Pancreas (tissue), 10 donors: ENCODE measurements around the gene ZNF391. TPM values are rescaled to one million over a fixed set of nuclear protein-coding genes. Genes with fewer than 3 reads are reported as not detected.
"Not testable (repeated sequence)": the region's sequence is repeated elsewhere in the genome, so short reads cannot be mapped to it uniquely, and the experiment has no call there.

Experiments used
- ATAC-seq, 4 donors: fragments of 200-7000 bp; cut with Tn5 transposase; one replicate each; pipeline versions ENCODE4 v1.8.0 to v1.9.1; 2020; ENCODE audit warnings: mild to moderate bottlenecking in 4 of 4, moderate library complexity in 4 of 4
- DNase-seq, 6 donors: peaks; one replicate each; pipeline ENCODE4 v3.0.0-alpha.2; 2020
- FAIRE-seq: peaks from 2 replicates; lab custom pipeline; 2012; peaks lifted over from hg19 to GRCh38; lab: Jason Lieb, UNC
- H3K27ac ChIP-seq, 4 donors: fragments of 200-600 bp; sonication (generic); 1 replicate in 3 of 4; 2 replicates in 1 of 4; pipeline versions ENCODE4 v1.5.0 to v1.8.0; 2020
- H3K27me3 ChIP-seq, 4 donors: fragments of 200-600 bp; one replicate each; pipeline ENCODE4 v1.8.0; 2021
- H3K36me3 ChIP-seq, 3 donors: fragments of 200-600 bp; sonication (generic) in 1 of 3; one replicate each; pipeline versions ENCODE4 v1.5.0 to v1.8.0; 2020 to 2021
- H3K4me1 ChIP-seq, 3 donors: fragments of 200-600 bp; one replicate each; pipeline ENCODE4 v1.8.0; 2021
- H3K4me3 ChIP-seq, 4 donors: fragments of 200-600 bp; sonication (generic) in 2 of 4; one replicate each; pipeline versions ENCODE4 v1.5.0 to v1.8.0; 2020 to 2021
- H3K9me3 ChIP-seq, 4 donors: fragments of 200-600 bp; one replicate each; pipeline ENCODE4 v1.8.0; 2021
- WGBS, 2 donors: extraction: QIAGEN DNeasy Blood & Tissue Kit; methylation state at CpG; one replicate each; pipeline ENCODE4 v1.1.7; 2013; 5-methylcytosine and 5-hydroxymethylcytosine counted together
- intact Hi-C, 3 donors: fragments of 100-400 bp; cut with DNase I; formaldehyde crosslinking; loops; one replicate each; pipeline versions ENCODE4 v1.11.1 to v1.14.2; 2022
- polyA plus RNA-seq, 2 donors: library from polyadenylated mRNA; stranded (reverse); fragments of 200-250 nt; gene quantifications; one replicate each; pipeline ENCODE4 v1.2.3, GENCODE V29; 2013
- total RNA-seq, 6 donors: library from RNA; stranded (reverse); fragmentation: NEBNext Ultra II Directional in 4 of 6; extraction: Animal tissue kit (Norgen Biotek cat#: 25700) in 4 of 6; gene quantifications; one replicate each; pipeline versions ENCODE4 v1.2.1 to v1.2.4, GENCODE V29; 2021 to 2023
- TF ChIP-seq, protein P1 (sequence below), 4 donors: fragments of 200-600 bp; sonication (generic) in 3 of 4; IDR thresholded peaks; one replicate each; pipeline versions ENCODE4 v1.5.0 to v1.8.0; 2021; ENCODE audit warnings: antibody characterized with exemption in 4 of 4
- donor health status: healthy with polysubstance abuse.
- donor health status: DM: no; HTN: no; CAD: no; lungs with moderate emphysema.
- donor health status: DM: no; HTN: no; CAD: no.
- donor health status: control.
- donor health status: control.
- donor health status: Bipolar disorder and iron deficiency.
- donor health status: DM: yes; HTN: yes; CAD: no.
- donor health status: DM: no; HTN: no; CAD: no.
- donor health status: DM: no; HTN: no; CAD: no.
- donor health status: DM: yes; HTN: yes; CAD: no.

Gene ZNF391
- total and polyA plus RNA-seq, 8 donors = 1.2 to 3.7 (median 2.1) TPM

DNA sequence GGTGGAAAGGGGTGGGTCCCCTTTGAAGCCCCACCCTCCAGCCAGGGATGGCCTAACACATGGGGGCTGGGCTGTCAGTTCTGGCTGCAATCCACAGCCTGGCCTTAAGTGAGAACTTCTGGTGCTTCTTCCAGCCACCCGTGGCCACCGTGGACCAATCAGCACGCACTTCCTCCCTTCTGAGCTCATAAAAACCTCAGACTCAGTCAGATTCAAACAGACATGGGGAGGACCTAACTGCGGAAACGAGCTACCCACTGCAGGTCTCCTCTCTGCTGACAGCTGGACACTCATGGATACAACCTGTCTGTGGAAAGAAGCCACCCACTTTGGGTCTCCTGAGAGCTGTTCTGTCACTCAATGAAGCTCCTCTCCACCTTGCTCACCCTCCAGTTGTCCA lies 20.4 kb upstream of the ZNF391 start:
- H3K4me3 ChIP-seq = no peak overlapping the region
- WGBS, 2 donors = 94 to 97% methylated on average over 5 of the region's 5 CpGs
- TF ChIP-seq, protein P1, sequence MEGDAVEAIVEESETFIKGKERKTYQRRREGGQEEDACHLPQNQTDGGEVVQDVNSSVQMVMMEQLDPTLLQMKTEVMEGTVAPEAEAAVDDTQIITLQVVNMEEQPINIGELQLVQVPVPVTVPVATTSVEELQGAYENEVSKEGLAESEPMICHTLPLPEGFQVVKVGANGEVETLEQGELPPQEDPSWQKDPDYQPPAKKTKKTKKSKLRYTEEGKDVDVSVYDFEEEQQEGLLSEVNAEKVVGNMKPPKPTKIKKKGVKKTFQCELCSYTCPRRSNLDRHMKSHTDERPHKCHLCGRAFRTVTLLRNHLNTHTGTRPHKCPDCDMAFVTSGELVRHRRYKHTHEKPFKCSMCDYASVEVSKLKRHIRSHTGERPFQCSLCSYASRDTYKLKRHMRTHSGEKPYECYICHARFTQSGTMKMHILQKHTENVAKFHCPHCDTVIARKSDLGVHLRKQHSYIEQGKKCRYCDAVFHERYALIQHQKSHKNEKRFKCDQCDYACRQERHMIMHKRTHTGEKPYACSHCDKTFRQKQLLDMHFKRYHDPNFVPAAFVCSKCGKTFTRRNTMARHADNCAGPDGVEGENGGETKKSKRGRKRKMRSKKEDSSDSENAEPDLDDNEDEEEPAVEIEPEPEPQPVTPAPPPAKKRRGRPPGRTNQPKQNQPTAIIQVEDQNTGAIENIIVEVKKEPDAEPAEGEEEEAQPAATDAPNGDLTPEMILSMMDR (IDR thresholded peaks at IDR 0.05) = no peak
- FAIRE-seq (no peak), ATAC-seq (no peak), DNase-seq (no peak)
- no peaks in the 10 kb centered on the region for H3K36me3 ChIP-seq
- no peaks in the 10 kb centered on the region for H3K4me1 ChIP-seq
- intact Hi-C loops = no loop called here
- H3K27ac ChIP-seq = no peak overlapping the region
- no peaks in the 10 kb centered on the region for H3K9me3 ChIP-seq
- H3K27me3 ChIP-seq = no peaks in the 10 kb centered on the region

DNA sequence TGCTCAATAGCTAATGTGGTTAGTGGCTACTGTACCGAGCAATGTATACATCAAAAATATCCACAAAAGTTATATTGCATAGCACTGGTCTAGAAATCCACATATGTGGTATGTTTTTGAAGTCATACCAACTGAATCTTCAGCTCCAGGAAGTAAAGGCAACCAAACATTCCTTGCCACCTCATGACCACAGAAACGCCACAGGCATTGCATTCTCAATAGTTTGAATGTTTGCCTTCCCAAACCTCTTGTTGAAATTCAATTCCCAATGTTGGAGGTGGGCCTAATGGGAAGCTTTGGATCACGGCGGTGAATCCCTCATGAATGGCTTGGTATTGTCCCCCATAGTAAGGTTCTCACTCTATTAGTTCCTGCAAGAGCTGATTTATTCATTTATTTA lies 18.2 kb upstream of the ZNF391 start:
- H3K4me1 ChIP-seq = peaks cover 0 to 4% (median 0%) of the 10 kb centered on the region in 3 donors
- intact Hi-C loops = no loop called here
- H3K9me3 ChIP-seq = no peaks in the 10 kb centered on the region
- DNase-seq (no peak), ATAC-seq (no peak), FAIRE-seq (no peak)
- 95 to 96% methylated on average over 4 of the region's 4 CpGs for WGBS, 2 donors
- TF ChIP-seq, protein P1 (IDR thresholded peaks at IDR 0.05) = no peak
- H3K27ac ChIP-seq = no peak overlapping the region
- H3K36me3 ChIP-seq = no peaks in the 10 kb centered on the region
- H3K4me3 ChIP-seq = no peak overlapping the region
- no peaks in the 10 kb centered on the region for H3K27me3 ChIP-seq

DNA sequence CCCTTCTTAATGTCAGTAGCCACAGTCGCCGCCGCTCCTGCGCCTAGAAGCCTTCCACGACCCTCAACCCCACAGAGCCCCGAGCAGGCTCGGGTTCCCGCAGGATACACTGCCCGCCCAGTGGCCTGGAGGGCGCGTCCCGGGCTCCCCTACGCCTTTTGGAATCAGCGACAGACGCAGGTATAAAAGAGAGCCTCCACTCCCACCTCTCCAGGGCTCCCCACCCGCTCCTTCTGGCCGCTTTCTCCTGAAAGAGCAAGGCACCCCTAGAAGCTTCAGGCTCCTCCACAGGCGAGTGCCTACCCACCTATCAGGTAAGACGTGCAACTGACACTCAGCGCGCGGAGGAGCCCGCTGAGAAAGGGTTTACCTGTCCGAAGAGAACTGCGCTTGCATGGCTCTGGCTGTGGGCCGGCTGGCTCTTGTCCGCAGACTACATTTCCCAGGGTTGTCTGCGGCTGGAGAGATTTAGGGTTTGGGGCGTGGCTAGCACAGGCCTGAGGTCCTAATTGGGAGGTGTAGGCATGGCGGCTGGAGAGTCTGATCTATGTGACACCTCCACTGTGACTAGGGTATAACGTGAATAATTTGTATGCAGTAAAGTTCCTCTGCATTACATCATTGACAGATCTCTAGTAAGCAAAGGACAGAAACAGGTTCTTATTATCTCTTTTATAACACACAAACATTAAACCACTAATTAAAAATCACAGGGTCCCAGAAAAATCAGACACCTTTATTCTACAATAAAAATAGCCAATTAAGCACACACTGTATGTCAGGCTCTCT lies 13.5 kb upstream of the ZNF391 start:
- Histone ChIP-seq H3K27me3 (no peaks in the 10 kb centered on the region), H3K9me3 (no peaks in the 10 kb centered on the region), H3K4me1 (peaks cover 0 to 4% (median 0%) of the 10 kb centered on the region in 3 donors), H3K4me3 (peak overlapping the region; percentile 64 to 82 (median 74)), H3K36me3 (no peaks in the 10 kb centered on the region), H3K27ac (peak overlapping the region; percentile 72 to 80 (median 78))
- intact Hi-C loops = no loop called here
- ATAC-seq (peak; percentile 97 to 99 (median 99)), DNase-seq (peak; percentile 80 to 92 (median 84)), FAIRE-seq (peak; percentile 23)
- TF ChIP-seq, protein P1 (IDR thresholded peaks at IDR 0.05) = no peak
- 0 to 1% methylated on average over 31 of the region's 31 CpGs for WGBS, 2 donors

DNA sequence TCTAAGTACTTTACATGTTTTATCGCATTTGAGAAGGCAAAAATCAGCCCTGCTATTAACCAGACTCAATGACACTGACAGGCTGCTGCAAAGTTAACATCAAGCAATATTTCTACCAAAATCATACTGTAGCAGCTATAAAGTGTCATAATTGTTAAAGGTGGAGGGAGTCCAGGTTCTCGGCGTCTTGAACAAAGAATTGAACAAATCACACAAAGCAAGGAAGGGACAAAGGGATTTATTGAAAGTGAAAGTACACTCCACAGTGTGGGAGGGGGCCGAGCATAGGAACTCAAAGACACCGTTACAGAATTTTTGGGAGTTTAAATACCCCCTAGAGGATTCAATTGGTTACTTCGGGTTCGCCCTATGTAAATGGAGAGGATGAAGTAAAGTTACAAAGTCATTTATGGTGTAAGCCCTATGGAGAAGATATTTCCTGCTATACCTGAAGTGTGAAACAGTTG lies 12.9 kb upstream of the ZNF391 start:
- H3K27me3 ChIP-seq = no peaks in the 10 kb centered on the region
- no peak for DNase-seq
- no peaks in the 10 kb centered on the region for H3K9me3 ChIP-seq
- peaks cover 0 to 4% (median 0%) of the 10 kb centered on the region in 3 donors for H3K4me1 ChIP-seq
- 56 to 67% methylated on average over 7 of the region's 7 CpGs for WGBS, 2 donors
- TF ChIP-seq, protein P1 (IDR thresholded peaks at IDR 0.05) = no peak
- H3K4me3 ChIP-seq = peak overlapping the region in 2 of 4 donors; percentile 69 to 79
- no peaks in the 10 kb centered on the region for H3K36me3 ChIP-seq
- intact Hi-C loops = no loop called here
- ATAC-seq = no peak
- no peak for FAIRE-seq
- no peak overlapping the region for H3K27ac ChIP-seq

DNA sequence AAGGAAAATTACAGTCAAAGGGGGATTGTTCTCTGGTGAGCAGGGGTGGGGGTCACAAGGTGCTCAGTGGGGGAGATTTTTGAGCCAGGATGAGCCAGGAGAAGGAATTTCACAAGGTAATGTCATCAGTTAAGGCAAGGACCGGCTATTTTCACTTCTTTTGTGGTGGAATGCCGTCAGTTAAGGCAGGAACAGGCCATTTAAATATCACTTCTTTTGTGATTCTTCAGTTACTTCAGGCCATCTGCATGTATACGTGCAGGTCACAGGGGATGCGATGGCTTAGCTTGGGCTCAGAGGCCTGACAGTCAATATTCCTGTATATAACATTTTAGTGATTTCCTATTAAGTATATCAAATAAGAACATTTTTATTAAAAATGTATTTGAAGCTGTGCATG lies 10.2 kb upstream of the ZNF391 start:
- ATAC-seq, H3K27ac ChIP-seq, FAIRE-seq, H3K36me3 ChIP-seq, H3K27me3 ChIP-seq, H3K4me3 ChIP-seq, H3K4me1 ChIP-seq, H3K9me3 ChIP-seq, DNase-seq, intact Hi-C loops: not testable (repeated sequence)
- WGBS, 2 donors = 72 to 83% methylated on average over 4 of the region's 4 CpGs

DNA sequence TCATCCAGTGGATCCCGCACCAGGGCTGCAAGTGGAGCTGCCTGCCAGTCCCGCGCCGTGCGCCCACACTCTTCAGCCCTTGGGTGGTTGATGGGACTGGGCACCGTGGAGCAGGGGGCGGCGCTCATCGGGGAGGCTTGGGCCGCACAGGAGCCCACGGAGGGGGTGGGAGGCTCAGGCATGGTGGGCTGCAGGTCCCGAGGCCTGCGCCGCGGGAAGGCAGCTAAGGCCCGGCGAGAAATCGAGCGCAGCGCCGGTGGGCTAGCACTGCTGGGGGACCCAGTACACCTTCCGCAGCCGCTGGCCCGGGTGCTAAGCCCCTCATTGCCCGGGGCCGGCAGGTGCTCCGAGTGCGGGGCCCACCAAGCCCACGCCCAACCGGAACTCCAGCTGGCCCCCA lies 7.6 kb upstream of the ZNF391 start:
- H3K36me3 ChIP-seq, ATAC-seq, H3K9me3 ChIP-seq, DNase-seq, intact Hi-C loops, H3K27me3 ChIP-seq, H3K27ac ChIP-seq, FAIRE-seq, H3K4me1 ChIP-seq, H3K4me3 ChIP-seq: not testable (repeated sequence)
- 92 to 94% methylated on average over 28 to 30 of the region's 30 CpGs for WGBS, 2 donors
